Spleen (tissue), 11 donors: ENCODE data around the gene MTMR6. TPM values are rescaled to one million over a fixed set of nuclear protein-coding genes. Genes with fewer than 3 reads are reported as not detected.

Experiments
- DNase-seq: peaks from one replicate; pipeline ENCODE4 v3.0.0-alpha.2; 2020
- H3K27ac ChIP-seq, 8 donors: fragments of 200-600 bp; sonication (generic) in 7 of 8; 1 replicate in 4 of 8; 2 replicates in 4 of 8; pipeline versions ENCODE4 v1.5.0 to v1.8.0; 2016 to 2021; ENCODE audit warnings: inconsistent platforms in 4 of 8, mild to moderate bottlenecking in 4 of 8, moderate library complexity in 1 of 8
- H3K27me3 ChIP-seq, 7 donors: fragments of 200-600 bp; sonication (generic) in 6 of 7; replicated peaks in 1 of 7; 1 replicate in 4 of 7; 2 replicates in 3 of 7; pipeline versions ENCODE4 v1.5.0 to v1.8.0; 2016 to 2021; ENCODE audit warnings: inconsistent platforms in 3 of 7, mild to moderate bottlenecking in 1 of 7
- H3K36me3 ChIP-seq, 6 donors: fragments of 200-600 bp; sonication (generic) in 5 of 6; 1 replicate in 4 of 6; 2 replicates in 2 of 6; pipeline versions ENCODE4 v1.5.0 to v1.8.0; 2016 to 2021; ENCODE audit warnings: inconsistent platforms in 2 of 6
- H3K4me1 ChIP-seq, 6 donors: fragments of 200-600 bp; sonication (generic) in 5 of 6; 1 replicate in 3 of 6; 2 replicates in 3 of 6; pipeline versions ENCODE4 v1.5.0 to v1.8.0; 2016 to 2021; ENCODE audit warnings: inconsistent platforms in 3 of 6
- H3K4me3 ChIP-seq, 8 donors: fragments of 200-600 bp; sonication (generic) in 7 of 8; 1 replicate in 4 of 8; 2 replicates in 4 of 8; pipeline versions ENCODE4 v1.5.0 to v1.8.0; 2016 to 2021; ENCODE audit warnings: inconsistent platforms in 4 of 8, mild to moderate bottlenecking in 4 of 8, moderate library complexity in 2 of 8
- H3K9me3 ChIP-seq, 8 donors: fragments of 200-600 bp; sonication (generic) in 7 of 8; 1 replicate in 4 of 8; 2 replicates in 4 of 8; pipeline versions ENCODE4 v1.5.0 to v1.8.0; 2016 to 2021; ENCODE audit warnings: inconsistent platforms in 4 of 8
- CTCF ChIP-seq, 11 experiments: fragments of 200-600 bp in 7 of 11; fragments of 450-650 bp in 4 of 11; sonication (generic) in 4 of 11; IDR thresholded peaks in 8 of 11; conservative IDR thresholded peaks in 3 of 11; 1 replicate in 7 of 11; 2 replicates in 4 of 11; pipeline versions ENCODE4 v1.4.0 to v1.8.0; 2016 to 2021; ENCODE audit warnings: antibody characterized with exemption in 11 of 11, inconsistent platforms in 4 of 11, mild to moderate bottlenecking in 1 of 11
- POLR2A ChIP-seq, 3 donors: fragments of 450-650 bp; IDR thresholded peaks; one replicate each; pipeline ENCODE4 v1.5.1; 2017; ENCODE audit warnings: antibody characterized with exemption in 3 of 3, mild to moderate bottlenecking in 1 of 3
- POLR2AphosphoS5 ChIP-seq, 3 donors: sonication (generic); formaldehyde crosslinking; IDR thresholded peaks; one replicate each; pipeline ENCODE4 v1.5.1; 2017; ENCODE audit warnings: antibody characterized with exemption in 3 of 3
- WGBS, 5 donors: extraction: QIAGEN DNeasy Blood & Tissue Kit in 3 of 5; methylation state at CpG; one replicate each; pipeline versions ENCODE4 v1.1.5 to v1.1.7; 2013 to 2018; 5-methylcytosine and 5-hydroxymethylcytosine counted together
- intact Hi-C: fragments of 100-400 bp; cut with DNase I; formaldehyde crosslinking; loops from one replicate; pipeline ENCODE4 v1.15.0; 2023; ENCODE audit warnings: low total_unique reads
- polyA plus RNA-seq, 3 donors: library from polyadenylated mRNA; stranded (reverse); fragments of 200-250 nt; gene quantifications; one replicate each; pipeline ENCODE4 v1.2.1, GENCODE V29; 2013
- total RNA-seq, 7 donors: library from RNA; depleted of rRNA in 3 of 7; stranded (reverse); fragments of >200 nt in 3 of 7; fragmentation: NEBNext Ultra II Directional in 4 of 7; extraction: Animal tissue kit (Norgen Biotek cat#: 25700) in 4 of 7; gene quantifications; one replicate each; pipeline versions ENCODE4 v1.1.0 to v1.2.1, GENCODE V29; 2016 to 2021
- donor health status: healthy with polysubstance abuse.
- donor health status: DM: no; HTN: no; CAD: no; lungs with moderate emphysema.
- donor health status: DM: no; HTN: no; CAD: no.
- donor health status: Bipolar disorder and iron deficiency.
- donor health status: healthy.
- donor health status: DM: no; HTN: no; CAD: no.
- donor health status: DM: yes; HTN: yes; CAD: no.

Gene MTMR6
- total and polyA plus RNA-seq, 10 donors = 5.4 to 28.3 (median 19.1) TPM

- H3K36me3 ChIP-seq = peaks cover 0 to 94% (median 58%) of the 10 kb centered on the region in 6 donors
- TF ChIP-seq CTCF (IDR thresholded peaks at IDR 0.05 in 8 of 11, conservative IDR thresholded peaks at IDR 0.05 in 3 of 11) (no peak), POLR2A (IDR thresholded peaks at IDR 0.05) (no peak), POLR2AphosphoS5 (IDR thresholded peaks at IDR 0.05) (no peak)
- 83 to 100% (median 87%) methylated on average over 2 of the region's 2 CpGs for WGBS, 5 donors
Observed at GRCh38 chr13:25252752-25253151, 34.5 kb downstream of the MTMR6 start.

GRCh38 chr13:25252225-25252624 is 35.1 kb downstream of the MTMR6 start:
- 45 to 79% (median 66%) methylated on average over 4 of the region's 4 CpGs for WGBS, 5 donors
- TF ChIP-seq POLR2A (IDR thresholded peaks at IDR 0.05) = no peak
- TF ChIP-seq CTCF (IDR thresholded peaks at IDR 0.05 in 8 of 11, conservative IDR thresholded peaks at IDR 0.05 in 3 of 11) = no peak
- TF ChIP-seq POLR2AphosphoS5 (IDR thresholded peaks at IDR 0.05) = peak in 1 of 3 donors; percentile 36

More at GRCh38 chr13:25252752-25253151, 34.5 kb downstream of the MTMR6 start:
- Histone ChIP-seq H3K4me3 (no peak overlapping the region), H3K4me1 (peaks cover 0 to 17% (median 10%) of the 10 kb centered on the region in 6 donors), H3K9me3 (no peaks in the 10 kb centered on the region), H3K27me3 (no peaks in the 10 kb centered on the region), H3K27ac (no peak overlapping the region)
- intact Hi-C loops = no loop called here
- DNase-seq = no peak

DNA sequence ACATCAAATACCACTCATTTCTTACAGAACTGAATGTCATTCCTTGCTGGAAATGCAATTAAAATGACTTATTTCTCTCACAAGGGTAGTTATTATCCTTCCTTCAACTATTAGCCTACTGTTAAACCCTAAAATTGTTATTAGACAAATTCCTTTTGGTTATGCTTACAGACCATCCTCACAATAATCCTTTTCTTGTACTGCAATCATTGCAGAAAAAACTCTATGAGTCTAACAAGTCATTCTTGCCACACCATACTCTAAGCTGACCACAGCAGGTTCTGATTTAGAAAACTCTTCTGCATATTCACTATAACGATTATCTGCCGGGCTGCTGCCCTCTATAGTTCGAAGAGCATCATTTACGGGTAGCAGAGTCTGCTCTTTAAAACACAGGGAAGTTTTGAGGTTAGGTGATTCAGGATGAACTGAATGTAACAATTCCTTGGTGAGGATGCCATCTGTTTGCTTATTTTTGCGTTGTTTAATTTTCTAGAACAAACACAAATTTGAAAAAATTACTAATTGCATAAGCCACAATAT is 38.2 kb downstream of the MTMR6 start:
- DNase-seq = no peak
- Histone ChIP-seq H3K4me3 (no peak overlapping the region), H3K27ac (peak overlapping the region in 1 of 8 donors; percentile 38), H3K27me3 (no peaks in the 10 kb centered on the region), H3K4me1 (peaks cover 0 to 29% (median 16%) of the 10 kb centered on the region in 6 donors), H3K9me3 (peaks cover 0 to 3% (median 0%) of the 10 kb centered on the region in 8 donors), H3K36me3 (peaks cover 0 to 85% (median 30%) of the 10 kb centered on the region in 6 donors)
- TF ChIP-seq POLR2AphosphoS5 (IDR thresholded peaks at IDR 0.05) = no peak
- no peak for TF ChIP-seq CTCF (IDR thresholded peaks at IDR 0.05 in 8 of 11, conservative IDR thresholded peaks at IDR 0.05 in 3 of 11)
- TF ChIP-seq POLR2A (IDR thresholded peaks at IDR 0.05) = no peak
- intact Hi-C loops = no loop called here
- 39 to 48% (median 42%) methylated on average over 5 of the region's 5 CpGs for WGBS, 5 donors

More at GRCh38 chr13:25252225-25252624, 35.1 kb downstream of the MTMR6 start:
- peaks cover 0 to 22% (median 15%) of the 10 kb centered on the region in 6 donors for H3K4me1 ChIP-seq
- no peak overlapping the region for H3K27ac ChIP-seq
- DNase-seq = no peak
- no peaks in the 10 kb centered on the region for H3K9me3 ChIP-seq
- no peaks in the 10 kb centered on the region for H3K27me3 ChIP-seq
- peaks cover 0 to 92% (median 53%) of the 10 kb centered on the region in 6 donors for H3K36me3 ChIP-seq
- intact Hi-C loops = no loop called here
- H3K4me3 ChIP-seq = no peak overlapping the region

GRCh38 chr13:25248071-25248470 is 39.2 kb downstream of the MTMR6 start:
- H3K27ac ChIP-seq = peak overlapping the region in 3 of 8 donors; percentile 24 to 38 (median 30)
- TF ChIP-seq CTCF (IDR thresholded peaks at IDR 0.05 in 8 of 11, conservative IDR thresholded peaks at IDR 0.05 in 3 of 11) (no peak), POLR2A (IDR thresholded peaks at IDR 0.05) (no peak), POLR2AphosphoS5 (IDR thresholded peaks at IDR 0.05) (no peak)
- no peak for DNase-seq
- no peak overlapping the region for H3K4me3 ChIP-seq
- H3K36me3 ChIP-seq = peaks cover 0 to 85% (median 24%) of the 10 kb centered on the region in 6 donors
- peaks cover 0 to 29% (median 16%) of the 10 kb centered on the region in 6 donors for H3K4me1 ChIP-seq
- H3K9me3 ChIP-seq = peaks cover 0 to 3% (median 0%) of the 10 kb centered on the region in 8 donors
- H3K27me3 ChIP-seq = no peaks in the 10 kb centered on the region
- 75 to 95% (median 81%) methylated on average over 1 of the region's 1 CpG for WGBS, 5 donors
- intact Hi-C loops = no loop called here
